HG03103 (cell line): ENCODE results near the gene MYB.
"Not testable (repeated sequence)": the region's sequence is repeated elsewhere in the genome, so short reads cannot be mapped to it uniquely, and the experiment has no call there.

ENCODE experiments used
- ATAC-seq: cut with Tn5 transposase; IDR thresholded peaks from one replicate; pipeline ENCODE4 v1.9.1; 2021; ENCODE audit warnings: low read depth; ENCODE audit not compliant: unreplicated experiment

The MYB gene

DNA sequence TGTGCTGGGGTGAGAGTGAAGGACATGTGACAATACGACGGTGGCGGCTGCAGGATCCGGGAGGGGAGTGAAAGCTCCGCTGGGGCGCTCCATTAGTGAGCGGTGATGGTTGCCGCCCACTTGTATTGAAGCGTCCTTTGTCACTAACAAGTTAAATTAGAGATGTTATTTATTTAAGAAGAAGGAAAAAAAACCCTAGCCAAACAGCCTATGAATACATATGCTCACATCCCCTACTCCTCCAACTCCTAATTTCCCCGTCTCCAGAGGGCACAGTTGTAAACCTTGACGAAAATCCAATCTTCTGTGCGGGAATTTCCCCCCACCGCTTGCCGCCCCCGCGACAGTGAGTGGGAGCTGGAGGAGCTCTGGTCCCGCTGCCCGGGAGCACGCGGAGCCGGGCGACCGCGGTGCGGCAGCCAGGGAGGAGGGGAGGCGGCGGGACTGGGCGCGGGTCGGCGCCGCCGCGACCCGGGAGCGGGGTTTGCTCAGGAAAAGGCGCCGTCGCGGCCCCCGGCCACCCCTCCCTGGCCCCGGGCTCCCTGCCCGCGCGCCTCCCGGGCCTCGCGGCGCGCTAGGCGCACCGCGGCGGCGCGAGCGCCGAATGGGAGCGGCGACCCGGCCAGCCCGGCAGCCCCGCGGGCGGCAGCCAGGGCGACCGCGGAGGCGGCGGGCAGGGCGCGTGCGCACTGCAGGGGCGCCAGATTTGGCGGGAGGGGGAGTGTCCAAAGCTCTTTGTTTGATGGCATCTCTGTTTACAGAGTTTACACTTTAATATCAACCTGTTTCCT, at the start of gene MYB:
Gene MYB (plus strand): TSS at position 767 of the 791 bp plus-strand sequence. CDS start 206 bp downstream, outside the sequence.
- peak; percentile 29 for ATAC-seq

DNA sequence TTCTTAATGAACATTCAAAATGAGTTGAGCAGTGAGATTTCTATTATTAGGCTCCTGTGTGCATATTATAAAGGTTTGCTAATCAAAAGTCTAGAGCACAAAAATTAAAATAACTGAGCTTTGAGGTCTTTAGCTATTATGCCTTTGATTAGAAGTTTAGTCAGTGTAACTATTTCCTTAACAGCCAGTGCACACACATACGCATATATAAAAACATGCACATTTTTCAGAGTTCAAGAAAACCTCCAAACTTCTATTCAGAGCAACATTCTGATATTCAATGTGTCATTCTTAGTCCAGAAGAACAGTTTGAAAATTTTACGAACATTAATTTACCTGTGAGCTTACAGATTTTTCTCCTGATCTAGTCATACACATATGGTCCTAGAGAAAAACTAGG, 48.3 kb upstream of the MYB start:
- ATAC-seq, result no peak

DNA sequence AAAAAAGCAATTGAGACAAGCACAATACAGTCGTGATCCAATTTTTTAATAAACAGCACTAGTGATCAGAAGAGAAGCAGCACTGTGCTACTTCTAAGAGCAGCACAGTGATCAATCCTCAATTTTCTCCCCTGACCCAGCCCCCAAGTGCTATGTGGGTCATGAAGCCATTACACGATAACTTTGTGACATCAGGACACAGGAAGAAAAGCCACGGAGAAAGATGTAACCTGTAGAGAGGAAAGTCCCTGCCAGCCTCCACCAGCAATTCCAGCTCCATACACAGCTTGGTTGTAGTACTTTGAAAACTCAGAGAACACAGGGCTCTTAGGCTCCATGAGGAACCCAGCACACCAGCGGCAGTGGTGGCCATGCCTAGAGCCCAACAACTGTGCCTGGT, 45.3 kb upstream of the MYB start:
- ATAC-seq, result no peak

DNA sequence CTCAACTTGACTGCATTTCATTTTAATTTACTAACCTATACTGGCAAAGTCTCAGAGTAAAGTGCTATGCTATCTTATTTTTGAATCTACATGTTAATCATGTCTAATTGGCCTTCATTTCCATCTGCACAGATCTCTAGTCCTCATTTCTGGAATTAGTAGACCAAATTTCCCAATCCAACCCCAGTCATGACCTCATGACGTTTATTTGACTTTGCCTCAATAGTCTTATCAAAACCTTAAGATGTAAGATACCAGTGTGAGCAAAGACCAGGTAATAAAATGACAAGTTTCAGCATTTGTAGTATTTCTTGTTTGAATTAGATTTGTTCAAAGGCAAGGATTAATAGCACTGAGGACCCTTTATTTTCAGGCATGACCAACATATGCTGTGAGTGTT, 43.3 kb upstream of the MYB start:
- ATAC-seq, result no peak

DNA sequence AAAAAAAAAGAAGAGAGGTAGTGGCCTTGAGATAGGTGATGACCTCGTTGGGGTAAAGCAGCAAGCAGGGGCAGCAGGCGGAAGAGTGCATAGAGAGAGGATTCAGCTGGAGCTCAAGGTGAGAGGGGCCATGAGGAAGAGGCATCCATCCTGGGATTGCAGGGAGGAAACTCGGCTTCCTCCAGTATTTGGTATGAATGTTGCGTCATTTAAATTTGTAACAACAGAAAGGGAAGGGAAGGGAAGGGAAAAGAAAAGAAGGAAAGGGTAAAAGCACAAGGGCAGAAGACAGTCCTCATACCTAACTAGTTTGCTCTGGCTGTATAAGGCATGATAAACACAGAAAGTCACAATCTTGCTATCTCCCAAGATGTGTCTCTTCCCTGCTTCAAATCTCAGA, 39.9 kb upstream of the MYB start:
- no peak for ATAC-seq

DNA sequence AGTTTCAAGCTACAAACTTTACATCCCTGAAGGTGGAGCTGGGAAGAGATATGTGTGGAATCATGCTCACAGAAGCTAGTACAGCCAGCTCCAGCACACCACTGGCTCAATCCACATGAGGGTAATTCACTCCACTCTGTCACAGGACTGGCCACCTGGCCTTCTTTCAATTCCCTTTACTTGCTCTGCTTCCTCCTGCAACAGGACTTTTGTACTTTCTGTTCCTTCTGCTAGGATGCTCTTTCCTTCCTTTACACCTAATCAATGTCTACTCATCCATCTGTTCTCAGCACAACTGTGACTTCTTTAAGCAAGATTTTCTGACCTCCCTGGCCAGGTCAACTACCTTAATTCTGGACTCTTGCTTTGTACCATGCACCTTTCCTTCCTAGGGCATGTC, 39.4 kb upstream of the MYB start:
- ATAC-seq, result no peak

DNA sequence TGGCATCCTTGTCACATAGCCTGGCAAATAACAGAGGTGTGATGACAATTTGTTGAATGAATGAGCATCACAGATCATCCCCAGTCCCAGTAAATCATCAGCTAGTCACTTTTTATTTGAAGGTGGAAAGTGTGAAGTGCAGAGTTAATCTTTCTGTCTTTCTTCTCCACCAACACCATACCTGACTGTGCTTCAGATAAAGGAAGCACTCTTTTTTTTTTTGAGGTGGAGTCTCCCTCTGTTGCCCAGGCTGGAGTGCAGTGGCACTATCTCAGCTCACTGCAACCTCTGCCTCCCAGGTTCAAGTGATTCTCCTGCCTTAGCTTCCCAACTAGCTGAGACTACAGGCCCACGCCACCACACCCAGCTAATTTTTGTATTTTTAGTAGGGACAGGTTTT, 38.9 kb upstream of the MYB start:
- ATAC-seq, result not testable (repeated sequence)

DNA sequence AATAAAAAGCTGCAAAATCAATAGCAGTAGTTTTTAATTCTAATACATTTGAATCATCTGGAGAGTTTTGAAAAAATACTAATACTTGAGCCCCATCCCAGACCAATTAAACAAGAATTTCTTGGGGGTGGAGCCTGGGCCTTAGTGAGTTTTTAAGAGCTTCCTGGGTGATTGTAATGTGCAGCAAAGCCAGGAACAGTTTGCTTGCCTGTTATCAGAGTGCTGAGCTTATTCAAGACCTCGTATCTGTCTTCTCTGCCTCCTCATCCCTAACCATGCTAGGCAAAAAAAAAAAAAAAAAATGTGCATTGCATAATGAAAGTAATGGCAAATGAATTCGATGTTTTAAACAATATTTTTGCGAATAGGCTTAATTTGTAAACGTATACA, 36.4 kb upstream of the MYB start:
- ATAC-seq, result no peak

DNA sequence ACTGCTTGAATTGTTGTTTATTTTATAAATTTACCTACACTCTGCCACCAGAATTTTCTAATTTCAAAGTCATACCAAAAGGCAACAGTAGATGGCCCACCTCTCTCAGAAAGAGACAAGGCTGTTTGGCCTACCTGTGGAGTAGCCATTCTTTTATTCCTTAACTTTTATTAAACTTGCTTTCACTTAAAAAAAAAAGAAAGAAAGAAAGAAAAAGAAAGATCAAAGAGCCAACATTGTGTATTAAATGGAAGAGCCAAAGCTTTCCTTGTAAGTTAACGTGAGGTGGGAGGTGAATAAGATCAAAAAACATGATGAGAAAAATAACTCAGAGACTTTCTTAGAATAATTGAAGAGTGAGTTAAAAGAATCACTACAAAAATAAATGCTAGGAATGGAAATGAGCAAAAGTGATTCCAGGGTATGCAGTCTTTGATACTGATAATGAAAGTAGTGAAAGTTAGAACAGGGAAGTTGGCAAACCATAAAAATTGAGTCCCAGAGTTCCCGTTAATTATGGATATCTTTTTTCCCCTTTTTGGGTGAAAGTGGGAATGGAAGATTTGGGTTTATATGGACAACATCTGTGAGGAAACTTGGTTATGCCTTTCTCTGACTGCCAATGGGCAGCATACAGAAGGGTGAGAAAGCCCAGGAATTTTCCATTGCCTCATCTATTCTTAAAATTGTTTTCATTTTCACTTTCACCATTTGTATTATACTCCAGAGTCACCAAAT, 35.9 kb upstream of the MYB start:
- ATAC-seq, result no peak

DNA sequence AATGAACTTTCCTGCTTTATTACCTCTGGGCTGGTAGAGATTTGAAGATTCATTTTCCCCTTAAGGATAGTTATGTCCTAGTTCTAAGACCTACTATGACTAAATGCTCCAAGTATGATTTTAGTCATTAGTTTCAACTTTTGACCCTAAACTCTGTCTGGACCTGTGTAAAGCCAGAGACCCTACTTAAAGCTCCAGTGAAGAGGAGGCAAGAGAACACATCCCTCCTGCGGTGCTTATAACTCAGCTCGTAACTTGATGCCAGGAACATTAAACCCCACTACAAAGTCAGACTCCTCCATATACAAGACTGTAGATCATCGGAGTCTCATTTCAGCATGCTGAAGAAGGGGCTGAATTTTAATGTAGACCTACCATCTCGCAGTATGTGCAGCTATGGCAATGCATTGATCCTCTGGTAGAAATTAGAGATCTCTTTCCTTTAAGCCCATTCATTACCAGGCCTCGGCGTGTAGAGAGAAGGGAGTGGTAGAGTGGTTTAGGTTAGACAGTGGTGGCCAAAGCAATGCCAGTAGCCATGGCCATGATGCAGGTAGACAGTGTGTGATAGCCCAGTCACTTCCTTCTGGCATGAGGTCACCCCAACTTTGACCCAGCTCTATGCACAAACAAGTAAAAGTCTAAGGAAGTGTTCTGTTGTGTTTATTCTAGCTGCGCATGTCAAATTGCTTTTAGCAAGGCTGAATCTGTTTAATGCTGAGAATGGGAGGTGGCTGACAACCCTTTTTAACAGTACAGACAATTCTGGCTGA, 34.8 kb upstream of the MYB start:
- no peak for ATAC-seq

DNA sequence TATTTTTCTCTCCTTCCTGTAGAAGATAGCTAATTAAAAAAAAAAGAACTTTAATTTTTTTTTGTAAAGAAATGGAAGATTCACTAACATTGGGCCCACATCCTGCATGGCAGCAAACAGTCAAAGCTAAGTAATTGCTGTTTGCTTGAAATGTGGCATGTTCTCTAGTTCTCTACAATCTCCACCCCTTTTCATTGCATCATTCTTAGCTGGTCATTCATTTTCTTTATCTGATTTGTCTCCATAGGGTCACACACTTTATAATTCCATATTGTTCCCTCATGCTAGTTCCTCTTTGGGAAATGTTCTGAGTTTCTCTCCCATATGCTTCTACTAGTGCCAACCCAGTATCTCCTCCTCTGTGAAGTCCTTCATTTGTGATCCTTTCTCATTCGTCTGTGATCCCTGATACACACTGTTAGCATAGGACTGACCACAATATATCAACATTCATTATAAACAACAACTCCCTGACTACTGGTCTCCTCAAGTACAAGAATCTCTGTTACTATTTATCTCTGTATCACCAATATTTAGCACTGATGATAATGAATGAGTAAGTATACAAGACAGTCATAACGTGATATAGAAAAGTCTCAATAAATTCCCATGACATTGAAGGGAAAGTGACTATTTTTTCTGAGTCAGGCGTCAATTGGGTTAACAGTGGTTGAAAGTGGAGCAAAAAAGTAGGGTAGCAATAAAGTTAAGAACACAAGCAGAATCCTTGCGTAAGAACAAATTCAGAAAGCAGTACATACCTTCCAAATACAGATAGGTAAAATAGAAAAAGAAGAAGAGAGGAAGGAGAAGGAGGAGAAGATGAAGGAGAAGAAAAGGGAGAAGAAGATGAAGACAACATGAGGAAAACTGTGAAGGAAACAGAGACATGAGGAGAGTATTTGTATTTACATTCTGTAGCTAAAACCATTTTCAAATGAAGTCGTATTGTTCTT, 33.2 kb upstream of the MYB start:
- ATAC-seq, result no peak

DNA sequence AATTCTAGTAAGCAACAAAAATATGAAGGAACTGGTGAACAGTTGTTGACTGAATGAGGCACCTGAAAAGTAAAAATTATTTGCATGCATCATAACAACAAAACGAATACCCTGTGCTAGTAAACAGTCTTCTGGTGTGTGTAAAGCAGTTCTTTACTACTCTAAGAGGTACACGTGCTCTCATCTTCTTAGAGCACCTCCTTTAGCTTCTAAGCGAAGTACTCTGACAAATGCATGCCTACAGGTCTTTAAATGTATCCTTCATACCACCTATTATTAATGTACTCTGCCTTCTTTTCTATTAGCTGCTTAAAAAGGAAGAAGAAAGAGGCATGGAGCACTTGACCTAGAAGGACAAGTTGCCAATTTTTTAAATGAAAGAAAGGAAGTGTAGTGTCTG, 32.2 kb upstream of the MYB start:
- no peak for ATAC-seq

DNA sequence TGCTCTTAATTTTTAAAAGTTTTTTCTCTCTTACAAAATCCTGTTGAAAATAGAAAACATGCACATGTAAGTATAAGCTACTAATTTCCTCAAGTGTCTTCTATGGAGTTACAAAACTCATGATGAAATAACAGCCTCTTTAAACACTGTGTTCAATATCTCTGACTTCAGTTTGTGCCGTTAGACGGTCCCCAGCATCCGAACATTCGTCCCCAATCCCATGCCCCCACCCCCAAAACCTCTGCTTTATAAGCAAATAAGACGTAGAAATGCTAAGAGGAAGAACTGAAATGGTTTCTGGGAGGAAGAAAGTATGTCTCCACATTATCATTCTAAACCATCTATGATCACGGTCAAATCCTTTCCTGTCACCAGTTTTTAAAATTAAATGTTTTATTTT, 31.7 kb upstream of the MYB start:
- ATAC-seq, result no peak

DNA sequence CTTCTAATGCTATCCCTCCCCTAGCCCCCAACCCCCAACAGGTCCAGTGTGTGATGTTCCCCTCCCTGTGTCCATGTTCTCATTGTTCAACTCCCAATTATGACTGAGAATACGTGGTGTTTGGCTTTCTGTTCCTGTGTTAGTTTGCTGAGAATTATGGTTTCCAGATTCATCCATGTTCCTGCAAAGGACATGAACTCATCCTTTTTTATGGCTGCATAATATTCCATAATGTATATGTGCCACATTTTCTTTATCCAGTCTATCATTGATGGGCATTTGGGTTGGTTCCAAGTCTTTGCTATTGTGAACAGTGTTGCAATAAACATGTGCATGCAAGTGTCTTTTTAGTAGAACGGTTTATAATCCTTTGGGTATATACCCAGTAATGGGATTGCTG, 30.6 kb upstream of the MYB start:
- ATAC-seq, result not testable (repeated sequence)

DNA sequence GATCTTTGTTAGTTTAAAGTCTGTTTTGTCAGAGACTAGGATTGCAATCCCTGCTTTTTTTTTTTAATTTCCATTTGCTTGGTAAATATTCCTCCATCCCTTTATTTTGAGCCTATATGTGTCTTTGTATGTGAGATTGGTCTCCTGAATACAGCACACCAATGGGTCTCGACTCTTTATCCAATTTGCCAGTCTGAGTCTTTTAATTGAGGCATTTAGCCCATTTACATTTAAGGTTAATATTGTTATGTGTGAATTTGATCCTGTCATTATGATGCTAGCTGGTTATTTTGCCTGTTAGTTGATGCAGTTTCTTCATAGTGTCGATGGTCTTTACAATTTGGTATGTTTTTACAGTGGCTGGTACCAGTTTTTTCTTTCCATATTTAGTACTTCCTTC, 27.0 kb upstream of the MYB start:
- not testable (repeated sequence) for ATAC-seq

DNA sequence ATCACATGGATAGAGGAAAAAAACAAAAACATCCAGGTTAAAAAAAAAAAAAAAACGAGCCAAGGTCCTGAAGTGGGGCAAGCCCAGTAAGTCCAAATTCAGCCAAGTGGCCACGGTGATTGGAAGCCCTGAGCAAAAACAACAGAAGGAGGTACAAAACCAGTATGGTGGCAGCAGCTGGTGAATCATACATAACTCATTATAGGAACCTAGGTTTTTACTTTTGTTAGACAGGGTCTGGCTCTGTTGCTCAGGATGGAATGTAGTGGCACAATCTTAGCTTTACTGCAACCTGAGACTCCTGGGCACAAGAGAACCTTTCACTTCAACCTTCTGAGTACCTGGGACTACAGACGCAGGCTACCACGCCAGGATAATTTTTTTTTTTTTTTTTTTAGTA, 22.7 kb upstream of the MYB start:
- ATAC-seq, result no peak

DNA sequence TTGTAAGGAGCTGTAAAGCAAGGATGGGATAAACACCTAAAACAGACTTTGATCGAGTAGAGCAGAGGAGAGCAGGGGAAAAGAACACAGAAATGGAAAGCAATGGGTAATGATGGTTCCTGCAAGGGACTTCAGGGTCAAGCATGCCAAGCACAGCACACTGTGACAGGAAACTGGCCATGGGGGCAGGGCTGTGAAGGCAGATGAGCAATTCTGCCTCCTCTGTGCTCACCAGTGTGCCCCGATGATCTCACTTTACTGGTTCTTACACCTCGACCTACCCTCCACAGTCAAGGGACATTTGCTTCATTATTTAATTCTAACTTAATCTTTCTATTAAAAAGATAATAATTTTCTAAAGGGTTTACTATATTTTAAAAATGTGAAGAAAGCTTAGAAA, 21.6 kb upstream of the MYB start:
- ATAC-seq, result no peak

DNA sequence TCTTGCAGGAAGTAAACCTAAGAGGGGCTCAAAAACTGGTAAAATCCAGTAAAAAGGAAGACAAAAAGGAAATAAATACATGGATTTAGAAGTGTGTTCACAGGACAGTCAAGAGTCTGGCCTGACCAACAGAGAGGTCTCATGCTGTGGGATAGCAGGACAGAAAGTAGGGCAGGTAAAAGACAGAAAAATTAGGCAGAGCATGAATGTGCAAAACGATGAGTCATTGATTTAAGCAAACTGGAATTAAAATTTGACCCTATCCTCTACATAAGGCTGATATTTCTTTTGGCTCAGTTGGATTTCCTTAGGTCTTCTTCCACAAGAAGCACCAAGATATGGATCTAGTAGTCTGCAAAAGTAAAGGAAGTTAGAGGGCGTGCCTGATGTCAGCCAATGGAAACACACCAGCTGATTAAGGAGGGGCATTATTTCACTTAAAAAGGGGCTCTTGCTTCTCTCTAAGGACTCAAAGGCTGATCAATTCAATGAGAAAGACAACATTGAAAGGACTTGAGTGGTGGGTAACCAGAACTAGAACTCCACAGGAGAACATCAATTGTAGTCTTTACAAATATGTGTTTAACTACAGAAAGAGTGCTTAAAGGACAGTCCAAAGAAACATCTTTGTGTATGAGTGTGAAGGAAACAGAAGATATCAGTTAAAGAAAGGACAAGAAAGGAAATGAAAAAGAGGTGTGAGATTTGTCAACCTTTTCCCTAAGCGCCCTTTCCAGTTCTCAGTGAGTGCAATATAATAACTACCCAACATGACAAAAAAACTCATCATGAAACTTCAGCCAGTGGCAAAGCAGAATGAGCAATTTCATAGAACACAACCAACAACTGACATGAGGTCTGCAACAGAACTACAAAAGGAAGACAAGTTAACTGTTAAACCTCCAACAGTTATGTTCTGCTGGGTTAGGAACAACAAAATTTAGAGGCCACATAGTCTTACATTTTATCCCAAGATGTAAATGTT, 19.4 kb upstream of the MYB start:
- no peak for ATAC-seq
